Chondrocyte (in vitro differentiated cells): Measurements from ENCODE around the gene TEPSIN. TPM values are rescaled to one million over a fixed set of nuclear protein-coding genes. Genes with fewer than 3 reads are reported as not detected.

ENCODE experiments used
- DNase-seq: peaks from one replicate; pipeline ENCODE4 v3.0.0; 2021; ENCODE audit warnings: mixed read lengths, low spot score
- H3K27ac Mint-ChIP-seq: one replicate; pipeline ENCODE4 v1.8.0; 2021; ENCODE audit warnings: mild to moderate bottlenecking, moderate library complexity, mixed read lengths; ENCODE audit not compliant: unreplicated experiment
- H3K27me3 Mint-ChIP-seq: 2 replicates; pipeline ENCODE4 v1.8.0; 2021; ENCODE audit warnings: low read depth, mixed read lengths
- H3K36me3 Mint-ChIP-seq: 2 replicates; pipeline ENCODE4 v1.8.0; 2021; ENCODE audit warnings: low read depth, mixed read lengths
- H3K4me1 Mint-ChIP-seq: 2 replicates; pipeline ENCODE4 v1.8.0; 2021; ENCODE audit warnings: low read depth, mild to moderate bottlenecking, mixed read lengths
- H3K4me3 Mint-ChIP-seq: one replicate; pipeline ENCODE4 v1.8.0; 2021; ENCODE audit warnings: mild to moderate bottlenecking, moderate library complexity, mixed read lengths; ENCODE audit not compliant: unreplicated experiment
- H3K9me3 Mint-ChIP-seq: 2 replicates; pipeline ENCODE4 v1.8.0; 2021; ENCODE audit warnings: low read depth, mixed read lengths
- CTCF ChIP-seq: fragments of 200-600 bp; sonication (generic); IDR thresholded peaks from 2 replicates; pipeline ENCODE4 v1.5.0; 2021; ENCODE audit warnings: antibody characterized with exemption, mild to moderate bottlenecking, moderate library complexity
- total RNA-seq: library from RNA; stranded (reverse); gene quantifications from 3 replicates; pipeline ENCODE4 v1.2.1, GENCODE V29; 2021

TEPSIN gene
- total RNA-seq, 1 donor from 2014 or later = 27.1 TPM

DNA sequence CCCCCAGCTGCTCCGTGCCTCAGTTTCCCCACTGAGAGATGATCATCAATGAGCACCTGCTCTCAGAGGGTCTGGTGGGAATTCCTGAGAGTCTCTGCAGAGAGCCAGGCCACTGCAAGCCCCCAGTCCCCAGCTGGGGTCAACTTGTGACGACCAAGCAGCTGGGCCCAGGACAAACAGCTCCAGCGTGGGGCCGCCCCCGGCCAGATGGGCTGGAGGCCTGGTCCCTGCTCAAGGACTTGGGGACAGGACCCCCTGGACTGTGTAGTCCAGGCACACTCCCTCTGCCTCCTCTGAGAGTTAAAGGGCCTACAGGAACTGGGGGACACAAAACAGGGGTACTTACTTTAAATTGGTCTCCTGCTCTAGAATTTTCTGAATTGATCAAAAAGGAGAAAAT lies 56.3 kb downstream of the TEPSIN start:
- no peaks in the 10 kb centered on the region for H3K27me3 Mint-ChIP-seq
- no peaks in the 10 kb centered on the region for H3K4me1 Mint-ChIP-seq
- no peaks in the 10 kb centered on the region for H3K36me3 Mint-ChIP-seq
- DNase-seq = no peak
- H3K4me3 Mint-ChIP-seq = no peak overlapping the region
- H3K27ac Mint-ChIP-seq = no peak overlapping the region
- no peak for TF ChIP-seq CTCF
- no peaks in the 10 kb centered on the region for H3K9me3 Mint-ChIP-seq

DNA sequence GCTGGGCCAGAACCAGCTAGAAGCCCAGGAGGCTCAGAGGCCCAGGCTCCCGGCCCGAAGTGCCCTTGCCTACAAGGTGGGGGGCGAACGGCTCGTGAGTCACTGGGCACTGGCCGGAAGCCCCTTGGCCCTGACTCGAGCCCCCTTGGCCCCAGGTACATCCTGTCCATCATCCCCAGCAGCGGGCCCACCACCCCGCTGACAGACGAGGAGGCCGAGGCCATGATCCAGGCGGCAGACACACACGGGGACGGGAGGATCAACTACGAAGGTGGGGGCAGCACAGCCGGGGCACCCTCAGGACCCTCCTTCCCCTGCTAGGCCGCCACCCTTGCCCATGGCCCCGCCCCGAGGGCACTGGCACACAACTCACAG lies 57.1 kb downstream of the TEPSIN start:
- Mint-ChIP-seq H3K27me3 (no peaks in the 10 kb centered on the region), H3K4me1 (no peaks in the 10 kb centered on the region), H3K4me3 (no peak overlapping the region), H3K36me3 (no peaks in the 10 kb centered on the region), H3K27ac (no peak overlapping the region), H3K9me3 (no peaks in the 10 kb centered on the region)
- no peak for TF ChIP-seq CTCF
- no peak for DNase-seq

GRCh38 chr17:81180836-81181810 lies 57.7 kb downstream of the TEPSIN start:
- TF ChIP-seq CTCF = no peak
- Mint-ChIP-seq H3K4me3 (no peak overlapping the region), H3K4me1 (no peaks in the 10 kb centered on the region), H3K27ac (no peak overlapping the region), H3K27me3 (no peaks in the 10 kb centered on the region), H3K9me3 (no peaks in the 10 kb centered on the region), H3K36me3 (peaks cover 1% of the 10 kb centered on the region)
- DNase-seq = no peak

DNA sequence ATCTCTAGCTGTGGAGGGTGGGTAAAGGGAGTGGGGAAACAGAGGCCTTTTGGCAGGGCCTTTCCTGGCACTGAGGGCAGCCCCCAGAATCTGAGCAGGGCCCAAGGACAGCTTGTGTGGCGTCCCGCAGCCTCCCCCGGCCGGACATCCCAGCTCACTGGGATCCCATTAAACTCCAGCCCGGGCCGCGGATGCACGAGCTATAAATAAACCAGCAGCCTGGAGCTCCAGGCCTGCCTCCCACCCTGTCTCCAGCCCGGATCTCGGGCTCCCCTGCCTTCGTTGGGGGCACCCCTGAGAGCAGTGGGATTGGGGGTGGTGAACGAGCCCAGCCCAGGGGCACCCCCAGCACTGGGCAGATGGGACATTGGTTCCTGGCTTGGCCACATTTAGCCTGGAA lies 59.0 kb downstream of the TEPSIN start:
- no peaks in the 10 kb centered on the region for H3K4me1 Mint-ChIP-seq
- DNase-seq = no peak
- H3K4me3 Mint-ChIP-seq = no peak overlapping the region
- H3K36me3 Mint-ChIP-seq = peaks cover 1% of the 10 kb centered on the region
- no peak overlapping the region for H3K27ac Mint-ChIP-seq
- H3K9me3 Mint-ChIP-seq = peaks cover 11% of the 10 kb centered on the region
- no peak for TF ChIP-seq CTCF
- no peaks in the 10 kb centered on the region for H3K27me3 Mint-ChIP-seq

DNA sequence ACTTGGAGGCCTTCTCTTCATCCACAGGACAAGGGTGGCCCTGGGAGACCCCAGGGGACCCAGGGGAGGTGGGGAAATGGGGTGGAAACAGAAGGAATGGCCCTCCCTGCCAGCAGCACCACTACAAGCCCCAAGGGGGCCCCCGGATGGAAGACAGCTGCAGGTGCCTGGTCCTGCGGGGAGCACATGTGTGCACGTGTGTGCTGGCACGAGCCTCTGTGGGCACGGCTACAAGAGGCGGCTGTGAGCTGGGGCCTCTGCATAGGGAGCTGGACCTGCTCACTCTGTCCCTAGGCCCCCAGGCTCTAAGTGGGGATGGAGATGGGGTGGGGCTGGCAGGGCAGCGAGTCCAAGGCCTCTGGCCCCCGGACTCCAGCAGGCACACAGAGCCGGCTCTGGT lies 59.6 kb downstream of the TEPSIN start:
- no peak for TF ChIP-seq CTCF
- H3K4me3 Mint-ChIP-seq = no peak overlapping the region
- H3K9me3 Mint-ChIP-seq = peaks cover 11% of the 10 kb centered on the region
- no peaks in the 10 kb centered on the region for H3K27me3 Mint-ChIP-seq
- H3K36me3 Mint-ChIP-seq = peaks cover 1% of the 10 kb centered on the region
- no peak for DNase-seq
- no peak overlapping the region for H3K27ac Mint-ChIP-seq
- H3K4me1 Mint-ChIP-seq = no peaks in the 10 kb centered on the region

Other genes starting within 250 kb of the TEPSIN start
- gene CHMP6, start 247.2 kb downstream of the TEPSIN start, total RNA-seq = 27.6 to 33.0 TPM (median 28.4 TPM) in 3 replicates
- gene BAIAP2, start 203.9 kb downstream of the TEPSIN start, total RNA-seq = 28.9 to 43.6 TPM (median 29.5 TPM) in 3 replicates
- not detected in 3 replicates for gene PVALEF, start 73.5 kb downstream of the TEPSIN start, total RNA-seq
- gene AATK, start 72.8 kb downstream of the TEPSIN start, total RNA-seq = 0.48 to 0.67 TPM (median 0.51 TPM) in 3 replicates
- gene CEP131, start 16.1 kb downstream of the TEPSIN start, total RNA-seq = 8.2 to 9.6 TPM (median 8.5 TPM) in 3 replicates
- gene NDUFAF8, start 263 bp upstream of the TEPSIN start, total RNA-seq = 36.1 to 58.9 TPM (median 39.7 TPM) in 3 replicates
- gene SLC38A10, start 56.3 kb upstream of the TEPSIN start, total RNA-seq = 115 to 147 TPM (median 116 TPM) in 3 replicates
- 20.6 to 32.3 TPM (median 22.7 TPM) in 3 replicates for gene BAHCC1, start 156.4 kb upstream of the TEPSIN start, total RNA-seq